GOT3 (cell line): Measurements from ENCODE around the gene CARM1.
A peak's percentile ranks its signal among the peaks of the same experiment; 100 is the strongest.

Source experiments
- DNase-seq: peaks from one replicate; lab custom pipeline; 2025; ENCODE audit warnings: mixed read lengths; lab: John Stamatoyannopoulos, UW

The CARM1 gene

DNA sequence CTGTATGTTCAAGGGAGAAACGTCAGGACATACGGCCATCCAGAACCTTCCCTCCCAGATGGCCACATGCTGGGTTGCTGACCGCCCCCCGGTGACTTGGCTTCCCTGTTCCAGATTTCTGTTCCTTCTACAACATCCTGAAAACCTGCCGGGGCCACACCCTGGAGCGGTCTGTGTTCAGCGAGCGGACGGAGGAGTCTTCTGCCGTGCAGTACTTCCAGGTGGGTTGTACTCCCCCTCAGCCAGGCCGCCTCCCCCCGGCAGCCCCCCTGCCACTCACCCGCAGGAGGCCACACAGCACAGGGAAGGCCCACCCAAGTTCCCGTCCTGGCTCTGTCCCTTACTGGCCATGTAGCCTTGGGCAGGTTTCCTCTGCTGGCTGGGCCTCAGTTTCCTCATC, 36.6 kb downstream of the CARM1 start:
- DNase-seq: no peak

DNA sequence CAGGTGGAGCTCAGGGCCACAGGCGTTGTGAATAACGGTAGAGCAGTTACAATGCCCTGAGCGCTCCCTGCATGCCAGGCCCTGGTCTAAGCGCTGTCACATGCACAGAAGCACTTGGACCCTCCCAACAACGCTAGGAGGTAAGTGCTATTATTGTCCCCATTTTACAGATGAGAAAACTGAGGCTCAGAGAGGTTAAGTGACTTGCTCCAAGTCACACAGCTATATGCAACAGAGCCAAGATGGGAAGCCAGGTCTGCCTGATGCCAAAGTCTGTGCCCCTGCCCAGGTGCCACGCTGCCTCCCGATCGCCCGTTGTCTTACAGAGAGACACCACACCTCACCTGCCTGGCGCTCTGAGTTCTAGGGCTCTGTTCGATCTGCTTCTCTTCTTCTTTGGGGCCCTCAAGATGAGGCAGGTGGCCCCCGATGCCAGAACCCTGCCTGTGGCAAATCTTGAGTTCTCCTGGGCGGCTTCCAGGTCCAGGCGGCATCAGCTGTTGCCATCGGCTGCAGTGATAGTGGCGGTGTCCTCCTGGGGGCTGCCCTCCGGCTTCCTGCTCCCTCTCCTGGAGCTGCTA, 37.1 kb downstream of the CARM1 start:
- no peak for DNase-seq

DNA sequence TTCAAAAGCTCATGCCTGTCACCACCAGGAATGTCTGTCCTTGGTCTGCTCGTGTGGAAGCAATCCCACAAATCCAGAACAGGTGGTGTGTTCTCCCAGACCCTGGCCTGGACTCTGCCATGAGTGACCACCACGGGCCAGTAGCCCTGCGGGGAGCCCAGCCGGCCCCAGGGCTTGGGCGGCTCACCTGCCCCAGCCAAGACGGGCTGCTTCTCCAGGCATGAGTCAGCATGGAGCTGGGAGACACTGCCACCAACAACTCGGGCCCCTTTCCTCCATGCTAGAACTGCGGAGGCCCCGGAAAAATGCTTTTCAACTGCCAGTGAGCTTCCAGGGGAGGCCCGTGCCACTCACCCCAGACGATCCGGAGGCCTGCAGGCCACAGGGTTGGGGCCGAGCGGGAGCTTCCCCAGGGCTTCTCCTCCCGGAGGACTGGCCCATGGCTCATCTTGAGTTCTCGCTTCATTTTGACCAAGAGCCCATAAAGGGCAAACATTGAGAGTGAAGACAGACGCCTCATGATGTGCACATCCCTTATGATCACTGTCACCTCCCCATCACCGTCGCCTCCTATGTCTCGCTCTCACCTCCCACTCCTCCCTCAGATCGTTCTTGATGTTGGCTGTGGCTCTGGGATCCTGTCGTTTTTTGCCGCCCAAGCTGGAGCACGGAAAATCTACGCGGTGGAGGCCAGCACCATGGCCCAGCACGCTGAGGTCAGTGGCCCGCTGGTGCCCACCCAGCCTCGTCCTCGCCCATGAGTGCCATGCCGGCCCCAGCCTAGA, 40.4 kb downstream of the CARM1 start:
- DNase-seq: no peak

DNA sequence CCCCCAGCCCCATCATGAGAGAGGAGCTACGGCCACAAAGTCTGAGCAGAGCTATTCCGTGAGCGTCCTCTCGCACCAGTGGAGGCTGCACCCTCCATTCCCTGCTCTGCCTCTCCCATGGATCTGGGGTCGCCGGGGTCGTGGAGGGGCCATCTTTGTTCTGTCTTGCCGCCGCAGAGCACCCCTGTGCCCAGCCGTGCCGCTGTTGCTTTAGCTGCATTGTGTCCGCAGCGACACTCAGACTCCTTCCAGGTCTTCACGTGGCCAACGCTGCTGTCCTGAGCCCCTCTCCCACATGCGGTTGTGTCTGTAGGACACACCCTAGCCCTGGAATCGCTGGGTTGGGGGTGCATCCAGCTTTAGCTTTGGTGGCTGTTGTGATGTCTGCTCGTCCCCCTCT, 41.3 kb downstream of the CARM1 start:
- DNase-seq: no peak

DNA sequence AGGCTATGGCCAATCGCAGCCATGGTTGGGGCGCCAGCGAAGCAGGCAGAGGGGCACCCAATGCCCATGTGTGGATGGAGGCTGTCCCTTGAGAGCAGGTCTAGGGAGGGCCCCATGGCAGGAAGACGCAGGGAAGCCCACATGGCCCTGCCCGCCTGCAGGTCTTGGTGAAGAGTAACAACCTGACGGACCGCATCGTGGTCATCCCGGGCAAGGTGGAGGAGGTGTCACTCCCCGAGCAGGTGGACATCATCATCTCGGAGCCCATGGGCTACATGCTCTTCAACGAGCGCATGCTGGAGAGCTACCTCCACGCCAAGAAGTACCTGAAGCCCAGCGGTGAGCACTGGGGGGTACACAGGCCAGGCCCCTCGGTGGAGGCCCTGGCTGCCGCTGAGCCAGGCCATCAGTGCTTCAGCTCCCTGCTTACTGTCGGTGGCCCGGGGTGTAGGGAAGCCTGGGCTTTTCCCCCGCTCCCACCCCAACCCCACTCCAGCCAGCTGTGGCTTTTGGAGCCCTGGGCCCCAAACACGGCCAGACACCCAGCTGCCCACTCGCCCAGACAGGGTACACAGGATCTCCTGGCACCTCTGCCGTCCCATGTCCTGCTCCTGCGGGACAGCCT, 42.5 kb downstream of the CARM1 start:
- no peak for DNase-seq

DNA sequence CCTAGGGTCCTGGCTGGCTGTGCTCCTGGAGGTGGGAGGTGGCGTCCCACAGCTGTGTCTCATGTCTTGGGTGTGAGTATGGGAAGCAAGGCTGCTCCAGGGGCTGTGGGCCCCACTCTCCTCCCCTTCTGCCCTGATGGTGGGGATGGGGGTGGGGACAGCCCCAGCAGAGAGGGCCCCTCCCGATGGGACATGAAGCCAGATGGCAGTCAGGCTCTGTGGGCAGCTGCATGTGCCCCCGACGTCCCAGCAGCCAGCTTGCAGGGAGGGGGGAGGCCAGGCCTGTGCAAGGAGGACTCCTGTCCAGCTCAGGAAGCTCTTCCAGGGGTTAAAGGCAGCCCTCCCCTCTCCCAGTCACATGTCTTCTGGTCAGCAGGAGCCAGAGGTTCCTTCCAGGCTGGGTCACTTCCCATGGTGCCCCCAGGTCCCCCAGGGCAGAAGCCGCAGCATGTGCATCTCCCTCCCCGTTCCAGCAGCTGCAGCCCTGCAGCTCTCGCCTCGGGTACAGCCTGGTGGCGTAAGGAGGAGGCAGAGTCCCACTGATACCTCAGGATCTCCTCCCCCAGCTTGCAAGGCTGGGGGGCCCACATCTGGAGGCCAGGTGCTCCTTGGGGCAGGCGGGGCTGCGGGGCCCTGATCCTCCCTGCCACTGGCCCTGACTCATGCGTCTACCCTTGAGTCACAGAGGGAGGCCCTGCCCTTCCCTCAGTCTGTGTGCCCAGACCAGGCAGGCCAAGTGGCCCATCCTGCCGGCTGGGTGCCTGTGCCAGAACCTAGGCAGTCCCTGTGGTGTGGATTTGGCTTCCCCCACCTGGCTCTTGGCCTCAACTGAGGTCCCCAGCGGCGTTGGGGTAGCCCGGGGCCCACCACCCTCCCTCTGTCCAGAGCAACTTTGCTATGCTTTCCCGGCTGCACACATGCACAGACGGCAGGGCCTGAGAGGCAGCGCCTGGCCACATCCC, 44.1 kb downstream of the CARM1 start:
- peak; percentile 36 for DNase-seq

DNA sequence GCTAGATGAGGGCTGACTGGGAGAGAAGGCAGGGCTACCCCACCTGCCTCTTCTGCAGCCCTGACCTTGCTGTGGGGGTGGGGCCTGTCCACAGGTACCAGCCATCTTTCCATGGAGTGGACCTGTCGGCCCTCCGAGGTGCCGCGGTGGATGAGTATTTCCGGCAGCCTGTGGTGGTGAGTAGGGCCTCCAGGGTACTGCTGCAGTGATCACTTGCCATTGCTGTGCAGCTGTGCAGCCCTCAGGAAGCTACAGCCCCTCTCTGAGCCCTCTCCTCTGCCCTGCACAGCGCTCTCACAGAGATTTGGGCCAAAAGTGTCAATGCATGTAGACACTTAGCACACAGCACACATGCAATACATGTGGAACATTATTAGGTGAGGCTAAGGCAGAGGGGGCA, 45.2 kb downstream of the CARM1 start:
- DNase-seq: no peak

DNA sequence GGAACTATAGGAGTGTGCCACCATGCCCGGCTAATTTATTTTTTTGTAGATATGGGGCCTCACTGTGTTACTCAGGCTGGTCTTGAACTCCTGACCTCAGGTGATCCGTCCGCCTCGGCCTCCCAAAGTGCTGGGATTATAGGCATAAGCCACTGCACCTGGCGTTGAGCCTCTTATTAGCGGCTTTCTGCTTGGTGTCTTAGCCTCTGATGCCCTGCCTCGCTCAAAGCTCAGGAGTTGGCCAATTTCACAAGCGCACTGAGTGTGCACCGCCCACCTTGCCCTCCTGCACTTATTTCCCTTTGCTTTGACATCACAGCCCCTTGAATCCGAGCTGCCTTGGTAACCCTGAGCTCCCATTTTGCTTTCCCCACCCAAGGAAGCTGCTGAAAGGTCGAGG, 47.0 kb downstream of the CARM1 start:
- DNase-seq: no peak

DNA sequence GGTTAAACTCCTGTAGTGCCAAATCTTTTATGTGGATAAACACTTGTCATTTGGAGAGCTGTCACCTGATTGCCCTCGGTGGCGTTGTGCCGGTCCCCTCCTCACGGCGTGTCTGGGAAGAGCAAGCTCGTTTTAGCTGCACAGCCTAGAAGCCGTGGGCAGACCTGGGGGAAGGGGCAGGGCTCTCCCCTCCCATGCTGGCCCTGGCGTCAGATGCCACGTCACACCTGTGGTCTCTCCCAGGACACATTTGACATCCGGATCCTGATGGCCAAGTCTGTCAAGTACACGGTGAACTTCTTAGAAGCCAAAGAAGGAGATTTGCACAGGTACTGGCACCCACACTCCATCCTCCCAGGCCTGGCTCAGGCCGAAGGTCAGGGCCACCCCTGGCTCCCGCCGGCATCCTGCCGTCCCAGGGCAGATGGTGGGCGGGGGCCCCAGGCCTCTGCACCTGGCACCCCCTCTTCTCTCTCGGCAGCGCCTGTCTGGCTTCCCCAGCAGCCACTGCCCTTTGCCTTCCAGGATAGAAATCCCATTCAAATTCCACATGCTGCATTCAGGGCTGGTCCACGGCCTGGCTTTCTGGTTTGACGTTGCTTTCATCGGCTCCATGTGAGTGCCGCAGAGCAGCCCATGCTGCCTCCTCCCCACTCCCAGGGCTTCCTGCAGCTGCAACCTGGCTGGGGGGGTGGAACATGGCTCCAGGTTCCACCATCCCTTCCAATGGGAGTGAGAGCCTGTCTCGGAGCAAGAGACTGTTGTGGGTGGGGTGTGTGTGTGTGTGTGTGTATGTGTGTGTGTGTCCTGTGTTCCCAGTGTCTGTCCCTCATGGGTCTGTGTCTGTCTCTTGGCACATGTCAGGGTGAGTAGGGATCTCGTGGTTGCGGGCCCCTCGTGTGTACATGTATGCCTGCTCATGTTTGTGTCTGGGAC, 48.3 kb downstream of the CARM1 start:
- no peak for DNase-seq

DNA sequence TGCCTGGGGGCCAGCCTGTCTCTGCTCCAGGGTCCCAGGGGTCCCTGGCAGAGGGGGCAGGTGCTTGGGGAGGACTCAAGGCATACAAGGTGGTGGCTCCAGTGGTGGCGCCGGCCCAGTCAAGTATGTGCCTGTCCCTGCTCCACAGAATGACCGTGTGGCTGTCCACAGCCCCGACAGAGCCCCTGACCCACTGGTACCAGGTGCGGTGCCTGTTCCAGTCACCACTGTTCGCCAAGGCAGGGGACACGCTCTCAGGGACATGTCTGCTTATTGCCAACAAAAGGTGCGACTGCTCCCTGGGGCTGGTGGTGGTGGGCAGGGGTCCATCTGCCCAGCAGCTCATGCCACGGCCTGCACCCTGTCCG, 48.9 kb downstream of the CARM1 start:
- DNase-seq: no peak

DNA sequence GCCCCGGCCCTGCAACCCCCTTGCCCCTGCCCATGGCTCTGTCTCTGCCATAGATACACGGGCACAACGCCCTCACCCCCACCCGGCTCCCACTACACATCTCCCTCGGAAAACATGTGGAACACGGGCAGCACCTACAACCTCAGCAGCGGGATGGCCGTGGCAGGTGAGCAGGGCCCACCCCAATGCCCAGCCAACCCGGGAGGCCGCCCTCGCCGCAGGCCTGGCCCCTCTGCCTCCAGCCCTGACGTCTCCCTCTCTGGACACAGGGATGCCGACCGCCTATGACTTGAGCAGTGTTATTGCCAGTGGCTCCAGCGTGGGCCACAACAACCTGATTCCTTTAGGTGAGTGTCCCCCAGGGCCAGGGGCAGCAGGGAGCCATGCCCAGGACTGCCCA, 49.4 kb downstream of the CARM1 start:
- no peak for DNase-seq

DNA sequence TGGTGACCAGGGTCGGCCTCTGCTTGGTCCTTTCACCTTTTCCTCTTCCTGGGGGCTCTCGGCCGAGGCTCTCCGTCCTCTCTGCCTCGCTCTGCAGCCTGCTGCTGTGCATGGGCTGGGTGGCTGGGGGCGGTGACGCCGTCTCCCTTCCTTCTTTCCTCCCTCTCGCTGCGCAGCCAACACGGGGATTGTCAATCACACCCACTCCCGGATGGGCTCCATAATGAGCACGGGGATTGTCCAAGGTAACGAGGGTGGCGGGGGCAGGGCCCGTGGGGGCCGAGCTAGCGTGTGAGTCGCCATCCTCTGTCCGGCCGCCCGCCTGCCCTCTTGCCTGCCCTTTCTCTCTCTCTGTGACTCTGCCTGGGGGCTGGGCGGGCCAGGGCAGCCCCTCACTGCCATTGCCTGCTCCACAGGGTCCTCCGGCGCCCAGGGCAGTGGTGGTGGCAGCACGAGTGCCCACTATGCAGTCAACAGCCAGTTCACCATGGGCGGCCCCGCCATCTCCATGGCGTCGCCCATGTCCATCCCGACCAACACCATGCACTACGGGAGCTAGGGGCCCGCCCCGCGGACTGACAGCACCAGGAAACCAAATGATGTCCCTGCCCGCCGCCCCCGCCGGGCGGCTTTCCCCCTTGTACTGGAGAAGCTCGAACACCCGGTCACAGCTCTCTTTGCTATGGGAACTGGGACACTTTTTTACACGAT, 50.0 kb downstream of the CARM1 start:
- no peak for DNase-seq

DNA sequence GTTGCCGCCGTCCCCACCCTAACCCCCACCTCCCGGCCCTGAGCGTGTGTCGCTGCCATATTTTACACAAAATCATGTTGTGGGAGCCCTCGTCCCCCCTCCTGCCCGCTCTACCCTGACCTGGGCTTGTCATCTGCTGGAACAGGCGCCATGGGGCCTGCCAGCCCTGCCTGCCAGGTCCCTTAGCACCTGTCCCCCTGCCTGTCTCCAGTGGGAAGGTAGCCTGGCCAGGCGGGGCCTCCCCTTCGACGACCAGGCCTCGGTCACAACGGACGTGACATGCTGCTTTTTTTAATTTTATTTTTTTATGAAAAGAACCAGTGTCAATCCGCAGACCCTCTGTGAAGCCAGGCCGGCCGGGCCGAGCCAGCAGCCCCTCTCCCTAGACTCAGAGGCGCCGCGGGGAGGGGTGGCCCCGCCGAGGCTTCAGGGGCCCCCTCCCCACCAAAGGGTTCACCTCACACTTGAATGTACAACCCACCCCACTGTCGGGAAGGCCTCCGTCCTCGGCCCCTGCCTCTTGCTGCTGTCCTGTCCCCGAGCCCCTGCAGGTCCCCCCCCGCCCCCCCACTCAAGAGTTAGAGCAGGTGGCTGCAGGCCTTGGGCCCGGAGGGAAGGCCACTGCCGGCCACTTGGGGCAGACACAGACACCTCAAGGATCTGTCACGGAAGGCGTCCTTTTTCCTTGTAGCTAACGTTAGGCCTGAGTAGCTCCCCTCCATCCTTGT, 50.7 kb downstream of the CARM1 start:
- DNase-seq: no peak

DNA sequence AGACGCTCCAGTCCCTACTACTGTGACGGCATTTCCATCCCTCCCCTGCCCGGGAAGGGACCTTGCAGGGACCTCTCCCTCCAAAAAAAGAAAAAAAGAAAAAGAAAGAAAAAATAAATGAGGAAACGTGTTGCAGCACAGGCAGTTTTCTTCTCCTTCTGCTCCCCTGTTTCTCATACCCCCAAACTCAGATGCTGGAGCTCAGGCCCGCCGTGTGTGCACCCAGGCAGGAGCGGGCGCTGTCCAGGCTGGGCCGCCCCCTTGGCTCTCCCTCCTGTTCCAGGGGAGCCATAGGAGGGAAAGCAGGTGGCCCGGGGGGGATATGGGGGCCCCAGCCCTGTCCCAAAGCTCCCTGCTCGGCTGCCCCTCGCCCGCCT, 51.3 kb downstream of the CARM1 start:
- no peak for DNase-seq

DNA sequence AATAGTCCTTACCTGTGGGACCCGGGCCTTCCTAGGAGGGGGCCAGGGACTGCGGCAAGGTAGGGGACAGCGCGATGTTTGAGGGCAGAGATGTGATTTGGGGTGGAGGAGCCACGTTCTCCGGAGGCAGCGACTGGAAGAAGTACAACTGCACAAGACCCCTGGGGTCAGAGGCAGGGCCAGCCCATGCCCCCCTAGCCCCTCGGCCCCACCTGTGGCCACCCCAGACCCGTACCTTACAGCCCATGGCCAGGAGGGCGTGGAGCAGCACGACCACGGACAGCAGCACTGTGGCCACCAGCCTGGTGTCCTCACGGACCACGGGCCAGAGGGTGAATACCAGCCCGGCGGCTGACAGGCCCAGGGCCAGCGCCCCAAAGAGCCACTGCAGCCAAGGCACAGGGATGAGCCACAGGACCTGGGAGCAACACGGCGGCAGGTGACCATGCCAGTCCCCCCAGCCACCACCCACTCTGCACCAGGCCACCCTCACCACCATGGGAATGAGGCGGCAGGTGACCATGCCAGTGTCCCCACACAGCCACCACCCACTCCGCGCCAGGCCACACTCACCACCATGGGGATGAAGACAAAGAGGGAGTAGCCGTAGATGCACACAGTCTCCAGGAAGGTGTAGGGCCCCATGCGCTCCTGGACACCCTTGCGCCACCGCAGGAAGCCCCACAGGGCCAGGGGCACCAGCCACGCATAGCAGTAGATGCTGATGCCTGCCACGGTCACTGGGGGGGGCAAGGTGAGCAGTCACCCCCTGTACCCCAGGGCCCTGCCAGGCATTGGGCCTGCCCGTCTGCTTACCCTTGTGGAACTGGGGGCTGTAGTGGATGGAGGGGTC, 52.1 kb downstream of the CARM1 start:
- DNase-seq: no peak

DNA sequence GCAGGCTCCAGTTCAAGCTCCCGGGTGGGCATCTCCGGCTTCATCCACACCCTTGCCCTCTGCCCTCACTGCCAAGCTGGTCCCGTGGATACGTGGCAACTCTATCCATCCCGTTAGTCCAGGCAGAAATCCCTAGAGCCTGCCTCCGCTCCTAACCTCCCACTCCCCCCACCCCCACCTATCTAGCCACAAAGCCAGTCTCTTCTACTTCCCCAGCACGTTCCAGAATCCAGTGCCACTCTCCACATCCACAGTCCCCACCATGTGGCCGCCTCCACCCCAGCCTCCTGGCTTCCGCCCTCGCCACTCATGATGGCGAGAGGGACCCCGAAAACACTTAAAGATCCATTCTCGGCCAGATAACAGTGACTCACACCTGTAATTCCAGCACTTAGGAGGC, 53.2 kb downstream of the CARM1 start:
- no peak for DNase-seq

DNA sequence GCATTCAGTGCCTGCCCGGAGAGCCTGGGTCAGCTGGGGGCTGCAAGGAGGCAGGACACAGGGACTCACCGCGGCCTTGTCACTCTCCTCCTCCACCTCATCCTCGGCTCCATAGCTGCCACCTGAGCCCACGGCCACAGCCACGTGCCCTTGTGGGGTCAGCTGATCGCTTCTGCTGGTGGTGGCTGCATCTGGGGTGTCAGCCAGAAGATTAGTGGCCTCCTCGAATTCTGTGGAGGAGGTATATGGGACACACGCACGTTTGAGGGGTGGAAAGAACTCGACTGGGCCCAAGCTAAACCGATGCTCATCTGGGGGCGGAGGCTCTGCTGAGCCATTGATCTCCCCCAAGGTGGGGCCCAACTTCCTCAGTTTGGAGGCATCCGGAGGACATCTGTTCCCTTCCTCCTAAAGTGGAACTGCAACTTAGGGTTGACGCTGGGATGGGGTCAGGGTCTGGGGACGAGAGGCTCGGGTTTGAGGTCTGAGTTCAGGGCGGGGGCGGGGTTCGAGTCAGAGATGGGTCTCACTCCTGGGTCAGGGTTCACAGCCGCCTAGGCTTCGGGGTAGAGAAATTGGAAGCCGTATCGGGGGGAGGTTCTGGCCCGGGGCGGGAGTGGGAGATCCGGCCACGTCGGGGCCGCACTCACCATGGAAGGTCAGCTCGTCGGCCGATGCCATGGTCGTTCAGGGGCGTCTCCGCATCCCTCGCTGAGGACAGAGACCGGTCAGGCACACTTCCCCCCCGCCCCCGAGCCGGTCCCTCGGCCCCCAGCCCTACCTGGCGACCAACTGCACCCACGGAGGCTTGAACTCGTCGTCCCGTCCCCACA, 56.6 kb downstream of the CARM1 start:
- DNase-seq: no peak
